Muscle of back (tissue), 11 donors: Measurements from ENCODE around the gene CUBN. TPM values are rescaled to one million over a fixed set of nuclear protein-coding genes. Genes with fewer than 3 reads are reported as not detected.

Source experiments
- DNase-seq, 3 donors: peaks; one replicate each; pipeline versions ENCODE4 v3.0.0 to v3.0.0-alpha.2; 2013
- polyA plus RNA-seq, 10 donors: library from polyadenylated mRNA; unstranded; fragments of 120-200 nt; gene quantifications; one replicate each; pipeline ENCODE4 v1.2.1, GENCODE V29; 2013; ENCODE audit not compliant: insufficient read length in 10 of 10

The CUBN gene
- polyA plus RNA-seq, 10 donors: 1.7 to 7.2 (median 3.2) TPM

- no peak for DNase-seq
Measured at GRCh38 chr10:16883084-16883483, 246.5 kb downstream of the CUBN start.

GRCh38 chr10:16870331-16870730, 259.3 kb downstream of the CUBN start:
- DNase-seq: no peak

- DNase-seq: no peak
Measured at GRCh38 chr10:16867990-16868389, 261.6 kb downstream of the CUBN start.

- peak in 2 of 3 donors; percentile 57 to 74 for DNase-seq
Measured at GRCh38 chr10:16867556-16867955, 262.1 kb downstream of the CUBN start.

- DNase-seq: no peak
Measured at GRCh38 chr10:16866541-16867275, 262.9 kb downstream of the CUBN start.

GRCh38 chr10:16865766-16866165, 263.8 kb downstream of the CUBN start:
- DNase-seq: no peak

GRCh38 chr10:16863766-16864165, 265.8 kb downstream of the CUBN start:
- no peak for DNase-seq

- no peak for DNase-seq
Measured at GRCh38 chr10:16857419-16857818, 272.2 kb downstream of the CUBN start.

- DNase-seq: peak; percentile 41 to 71 (median 57)
Measured at GRCh38 chr10:16856567-16856966, 273.0 kb downstream of the CUBN start.

GRCh38 chr10:16856092-16856491, 273.5 kb downstream of the CUBN start:
- DNase-seq: no peak

- no peak for DNase-seq
Measured at GRCh38 chr10:16854623-16855022, 275.0 kb downstream of the CUBN start.

- DNase-seq: no peak
Measured at GRCh38 chr10:16853809-16854208, 275.8 kb downstream of the CUBN start.

GRCh38 chr10:16853201-16853600, 276.4 kb downstream of the CUBN start:
- DNase-seq: no peak

GRCh38 chr10:16852624-16853023, 277.0 kb downstream of the CUBN start:
- DNase-seq: no peak

- DNase-seq: no peak
Measured at GRCh38 chr10:16848562-16849154, 281.0 kb downstream of the CUBN start.

- no peak for DNase-seq
Measured at GRCh38 chr10:16847644-16848043, 282.0 kb downstream of the CUBN start.

- DNase-seq: no peak
Measured at GRCh38 chr10:16845248-16845647, 284.4 kb downstream of the CUBN start.

- DNase-seq: peak; percentile 62 to 81 (median 64)
Measured at GRCh38 chr10:16843252-16843870, 286.2 kb downstream of the CUBN start.

GRCh38 chr10:16835228-16835627, 294.4 kb downstream of the CUBN start:
- DNase-seq: no peak

- DNase-seq: peak in 2 of 3 donors; percentile 45 to 84
Measured at GRCh38 chr10:16832351-16833080, 297.1 kb downstream of the CUBN start.

- peak in 1 of 3 donors; percentile 19 for DNase-seq
Measured at GRCh38 chr10:16828701-16829175, 300.9 kb downstream of the CUBN start.

GRCh38 chr10:16828114-16828568, 301.5 kb downstream of the CUBN start:
- DNase-seq: peak; percentile 76 to 85 (median 85)
